Naive B cell (primary cell): ENCODE results near the gene CNGB1. TPM values are rescaled to one million over a fixed set of nuclear protein-coding genes. Genes with fewer than 3 reads are reported as not detected.

ENCODE experiments used
- ATAC-seq, 2 donors: fragments of 150-1000 bp; cut with Tn5 transposase; 2 replicates each; pipeline ENCODE4 v1.10.0; 2021; ENCODE audit warnings: low read depth in 2 of 2, mild to moderate bottlenecking in 2 of 2, moderate library complexity in 2 of 2
- DNase-seq: peaks from one replicate; pipeline ENCODE4 v3.0.0; 2022
- H3K27ac Mint-ChIP-seq, 6 donors: one replicate each; pipeline ENCODE4 v1.8.0; 2020 to 2022; ENCODE audit warnings: mild to moderate bottlenecking in 6 of 6, mixed read lengths in 6 of 6, moderate library complexity in 5 of 6, inconsistent platforms in 2 of 6
- H3K27me3 Mint-ChIP-seq, 3 donors: one replicate each; pipeline ENCODE4 v1.8.0; 2021 to 2022; ENCODE audit warnings: mixed read lengths in 3 of 3, mild to moderate bottlenecking in 1 of 3
- H3K36me3 Mint-ChIP-seq, 2 donors: one replicate each; pipeline ENCODE4 v1.8.0; 2020 to 2022; ENCODE audit warnings: mixed read lengths in 2 of 2, inconsistent platforms in 1 of 2, mild to moderate bottlenecking in 1 of 2
- H3K4me1 Mint-ChIP-seq, 3 donors: one replicate each; pipeline ENCODE4 v1.8.0; 2020 to 2022; ENCODE audit warnings: mixed read lengths in 3 of 3, inconsistent platforms in 1 of 3, mild to moderate bottlenecking in 1 of 3, moderate library complexity in 1 of 3
- H3K4me3 Mint-ChIP-seq, 8 donors: one replicate each; pipeline ENCODE4 v1.8.0; 2020 to 2022; ENCODE audit warnings: mild to moderate bottlenecking in 8 of 8, mixed read lengths in 8 of 8, moderate library complexity in 8 of 8, inconsistent platforms in 2 of 8
- H3K9me3 Mint-ChIP-seq, 7 donors: one replicate each; pipeline ENCODE4 v1.8.0; 2020 to 2022; ENCODE audit warnings: mixed read lengths in 7 of 7, mild to moderate bottlenecking in 5 of 7, inconsistent platforms in 2 of 7, moderate library complexity in 1 of 7
- polyA plus RNA-seq, 6 donors: library from polyadenylated mRNA; unstranded; fragments of 300-500 nt; fragmentation: Illumina TruSeq; gene quantifications; one replicate each; pipeline ENCODE4 v1.2.3, GENCODE V29; 2021; ENCODE audit warnings: low read depth in 6 of 6

The CNGB1 gene
- polyA plus RNA-seq, 6 donors from 2014 or later = not detected

DNA sequence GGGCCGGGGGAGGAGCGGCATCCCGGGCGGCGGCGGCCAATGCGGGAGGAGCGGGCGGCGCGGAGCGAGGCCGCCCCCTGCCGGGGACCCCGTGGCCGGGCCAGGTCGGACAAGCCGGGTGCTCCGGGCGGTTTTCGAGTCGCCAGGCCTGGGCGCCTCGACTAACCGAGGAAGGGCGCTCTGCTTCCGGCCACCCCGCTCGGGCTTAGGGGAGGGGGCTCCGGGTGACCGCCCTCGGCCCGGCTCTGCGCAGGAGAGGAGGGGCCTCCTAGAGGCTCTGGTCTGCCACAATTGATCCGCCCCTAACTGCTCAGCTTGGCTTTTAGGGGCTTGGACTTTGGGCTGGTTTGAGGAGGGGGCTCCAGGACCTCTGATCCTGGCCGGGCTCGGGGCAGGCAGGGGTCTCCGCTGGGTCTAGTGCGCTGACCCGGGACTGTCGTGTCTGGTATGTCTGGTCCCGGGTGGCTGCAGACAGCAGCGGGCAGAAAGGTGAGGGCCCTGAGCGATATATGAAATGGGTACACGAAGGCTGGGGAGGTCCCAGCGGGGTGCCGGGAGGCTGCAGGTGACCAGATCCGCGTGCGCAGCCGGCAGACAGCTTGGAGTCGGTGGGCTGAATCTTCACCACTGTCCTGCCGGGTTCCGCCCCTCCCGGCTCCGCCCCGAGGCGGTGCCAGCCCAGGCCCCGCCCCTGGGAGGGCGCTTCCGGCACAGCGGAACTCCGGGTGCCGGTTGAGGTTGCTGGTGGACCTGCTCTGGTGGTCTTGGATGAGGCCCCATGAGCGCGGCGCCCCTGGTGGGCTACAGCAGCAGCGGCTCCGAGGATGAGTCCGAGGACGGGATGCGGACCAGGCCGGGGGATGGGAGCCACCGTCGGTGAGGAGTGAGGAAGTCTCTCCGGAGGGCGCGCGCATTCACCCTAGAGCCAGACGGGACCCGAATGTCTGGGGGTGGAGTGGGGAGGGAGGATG is 30.1 kb upstream of the CNGB1 start, which contains the start of gene USB1:
TSS of gene USB1 (plus strand) at position 702 of the 971 bp plus-strand sequence. CDS start at position 779, 77 bp downstream.
- Mint-ChIP-seq H3K9me3 (no peaks in the 10 kb centered on the region), H3K4me1 (peaks cover 29 to 55% (median 35%) of the 10 kb centered on the region in 3 donors), H3K27me3 (no peaks in the 10 kb centered on the region), H3K27ac (peak within 1 kb of the TSS; percentile 80 to 97 (median 95)), H3K4me3 (peak within 1 kb of the TSS; percentile 90 to 97 (median 94)), H3K36me3 (no peaks in the 10 kb centered on the region)
- DNase-seq (peak; percentile 95), ATAC-seq (peak; percentile 81 to 82)

DNA sequence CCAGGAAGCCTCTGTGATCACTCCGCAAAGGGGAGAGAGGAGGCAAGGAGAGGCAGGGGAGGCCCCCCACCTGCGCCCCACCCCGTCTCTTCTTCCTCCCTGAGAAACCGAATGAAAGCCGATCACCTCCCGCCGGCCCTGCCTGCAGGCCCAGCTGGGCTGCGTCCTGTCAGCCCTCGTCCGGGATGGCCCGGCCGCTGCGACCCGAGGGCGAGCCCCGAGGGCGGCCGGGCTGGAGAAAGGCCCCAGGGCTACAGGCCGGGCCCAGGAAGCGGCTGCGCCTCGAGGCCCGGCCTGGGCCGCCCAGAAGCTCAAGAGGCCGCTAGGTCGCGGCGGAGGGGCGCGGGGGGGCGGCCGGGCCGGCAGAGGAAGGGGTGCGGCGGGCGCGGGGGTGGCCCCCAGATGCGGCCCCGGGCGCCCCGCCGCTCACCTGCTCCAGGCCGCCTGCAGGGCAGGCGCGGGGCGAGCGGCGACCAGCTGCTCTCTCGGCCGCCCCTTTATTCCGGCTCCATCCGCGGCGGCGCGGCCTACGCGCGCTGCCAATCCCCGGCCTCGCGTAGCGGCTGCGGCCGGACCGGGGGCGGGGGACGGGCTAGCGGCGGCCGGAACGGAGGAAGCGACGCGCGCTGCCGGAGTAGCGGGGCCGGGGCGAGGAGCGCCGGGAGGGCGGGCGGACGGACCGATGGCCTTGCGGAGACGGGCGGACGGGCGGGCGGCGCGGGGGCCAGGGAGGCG is 29.2 kb upstream of the CNGB1 start, which contains the start of gene ZNF319:
TSS of gene ZNF319 (minus strand) at position 702 of the 735 bp plus-strand sequence. CDS start 2,407 bp downstream, outside the sequence.
- Mint-ChIP-seq H3K27ac (peak within 1 kb of the TSS; percentile 80 to 97 (median 95)), H3K27me3 (no peaks in the 10 kb centered on the region), H3K4me3 (peak within 1 kb of the TSS; percentile 90 to 97 (median 94)), H3K9me3 (no peaks in the 10 kb centered on the region), H3K36me3 (no peaks in the 10 kb centered on the region), H3K4me1 (peaks cover 29 to 60% (median 33%) of the 10 kb centered on the region in 3 donors)
- ATAC-seq (peak; percentile 26 to 28), DNase-seq (peak; percentile 24)

DNA sequence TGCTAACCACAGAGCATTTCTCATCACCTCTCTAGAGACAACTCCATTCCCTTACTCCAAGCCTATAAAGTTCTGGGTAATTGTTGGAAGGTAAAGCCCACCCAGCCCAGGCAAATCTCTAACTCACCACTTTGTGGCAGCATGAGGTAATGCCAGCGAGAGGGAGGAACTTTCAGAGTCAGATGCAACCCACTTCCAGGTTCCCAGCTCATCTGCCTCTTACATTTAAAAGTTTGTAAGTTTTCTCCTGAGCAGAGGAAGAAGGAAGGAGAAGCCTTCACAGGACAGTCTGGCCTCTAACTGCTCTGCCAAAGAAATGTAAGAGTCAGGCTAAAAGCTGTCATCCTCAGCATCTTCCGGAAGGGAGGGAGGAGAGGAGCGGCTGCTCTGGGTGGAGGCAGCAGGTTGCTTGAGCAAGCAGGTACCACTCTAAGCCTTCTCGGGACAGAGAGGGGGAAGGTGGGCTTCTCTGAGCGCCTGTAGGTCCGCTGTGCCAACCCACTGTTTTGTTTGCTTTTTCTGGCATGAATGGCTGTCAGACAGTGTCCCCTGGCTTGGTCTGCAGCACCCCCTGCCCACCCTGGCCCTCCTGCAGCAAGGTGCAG is 28.5 kb upstream of the CNGB1 start:
- no peaks in the 10 kb centered on the region for H3K9me3 Mint-ChIP-seq
- ATAC-seq (no peak), DNase-seq (peak; percentile 24)
- H3K4me1 Mint-ChIP-seq = peaks cover 27 to 60% (median 32%) of the 10 kb centered on the region in 3 donors
- H3K27me3 Mint-ChIP-seq = no peaks in the 10 kb centered on the region
- H3K27ac Mint-ChIP-seq = peak overlapping the region in 5 of 6 donors; percentile 44 to 67 (median 66)
- no peaks in the 10 kb centered on the region for H3K36me3 Mint-ChIP-seq
- peak overlapping the region; percentile 69 to 93 (median 88) for H3K4me3 Mint-ChIP-seq

DNA sequence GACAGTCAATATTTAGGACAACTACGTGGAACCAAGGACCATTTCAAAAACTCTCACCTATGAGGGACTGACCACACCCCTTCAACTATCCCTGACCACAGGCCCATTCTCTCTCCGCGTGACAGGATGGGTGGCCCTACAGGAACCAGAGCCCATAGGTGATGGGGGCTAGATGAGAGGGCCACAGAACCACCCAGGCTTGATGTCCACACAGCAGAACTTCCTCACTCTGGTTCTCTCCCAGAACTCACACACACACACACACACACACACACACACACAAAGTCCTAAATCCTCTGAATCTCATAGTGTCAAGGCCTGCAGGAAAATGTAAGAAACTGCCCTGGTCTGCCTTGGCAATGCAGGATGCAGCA is 28.1 kb upstream of the CNGB1 start:
- ATAC-seq (no peak), DNase-seq (no peak)
- peak overlapping the region; percentile 69 to 93 (median 88) for H3K4me3 Mint-ChIP-seq
- H3K9me3 Mint-ChIP-seq = no peaks in the 10 kb centered on the region
- H3K36me3 Mint-ChIP-seq = no peaks in the 10 kb centered on the region
- no peaks in the 10 kb centered on the region for H3K27me3 Mint-ChIP-seq
- H3K27ac Mint-ChIP-seq = peak overlapping the region in 5 of 6 donors; percentile 44 to 79 (median 66)
- H3K4me1 Mint-ChIP-seq = peaks cover 26 to 61% (median 36%) of the 10 kb centered on the region in 3 donors

DNA sequence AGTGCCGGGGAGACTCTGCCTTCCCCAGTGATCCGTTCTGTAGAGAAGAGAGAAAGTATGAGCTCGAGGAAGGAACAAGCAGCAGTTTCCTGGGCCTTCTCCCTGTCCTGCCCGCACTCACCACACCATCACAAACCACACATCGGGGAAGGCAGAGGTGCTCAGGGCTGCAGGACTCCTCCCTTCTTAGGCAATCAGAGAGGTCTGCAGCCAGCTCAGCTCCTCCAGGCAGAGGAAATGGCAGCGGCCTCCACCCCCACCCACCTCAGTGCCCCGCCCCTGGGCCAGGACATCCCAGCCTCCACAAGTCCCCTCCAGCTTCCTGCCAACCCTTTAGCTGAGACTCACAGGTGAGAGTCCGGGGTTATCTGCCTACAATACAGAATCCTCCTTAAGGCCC is 27.6 kb upstream of the CNGB1 start:
- ATAC-seq (no peak), DNase-seq (no peak)
- Mint-ChIP-seq H3K4me3 (peak overlapping the region in 5 of 8 donors; percentile 60 to 93 (median 90)), H3K9me3 (no peaks in the 10 kb centered on the region), H3K27ac (peak overlapping the region in 1 of 6 donors; percentile 44), H3K36me3 (no peaks in the 10 kb centered on the region), H3K4me1 (peaks cover 26 to 58% (median 36%) of the 10 kb centered on the region in 3 donors), H3K27me3 (no peaks in the 10 kb centered on the region)

DNA sequence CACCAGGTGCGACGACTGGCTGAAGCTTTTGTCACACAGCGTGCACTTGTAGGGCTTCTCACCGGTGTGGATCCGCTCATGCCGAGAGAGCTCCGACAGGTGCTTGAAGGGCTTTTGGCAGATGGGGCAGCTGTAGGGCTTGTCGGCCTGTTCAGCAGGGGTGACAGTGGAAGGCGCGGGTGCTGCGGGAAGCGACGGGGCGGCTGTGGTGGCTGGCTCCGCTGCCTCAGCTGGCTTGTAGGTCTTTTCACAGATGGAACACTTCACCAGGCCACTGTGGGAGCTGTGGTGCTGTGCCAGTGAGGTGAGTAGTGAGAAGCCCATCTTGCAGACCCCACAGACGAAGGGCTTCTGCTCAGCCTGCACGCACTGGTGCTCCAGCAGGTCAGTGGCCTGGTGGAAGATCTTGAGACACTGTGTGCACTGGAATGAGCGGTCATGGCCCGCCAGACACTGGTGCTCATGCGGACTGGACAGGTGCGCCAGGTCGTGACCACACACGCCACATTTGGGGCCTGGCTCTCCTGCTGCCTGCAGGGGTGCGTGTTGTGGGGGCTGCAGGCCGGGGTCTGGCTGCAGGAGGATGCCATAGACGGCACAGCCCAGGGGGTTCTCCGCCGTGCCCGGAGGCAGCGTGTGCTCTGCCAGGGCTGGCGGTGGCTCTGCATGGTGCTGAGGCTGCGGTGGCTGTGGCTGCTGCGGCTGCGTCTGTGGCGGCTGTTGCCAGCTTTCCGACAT is 26.8 kb upstream of the CNGB1 start:
- DNase-seq (no peak), ATAC-seq (no peak)
- Mint-ChIP-seq H3K9me3 (no peaks in the 10 kb centered on the region), H3K4me1 (peaks cover 26 to 52% (median 36%) of the 10 kb centered on the region in 3 donors), H3K27me3 (no peaks in the 10 kb centered on the region), H3K36me3 (no peaks in the 10 kb centered on the region), H3K4me3 (peak overlapping the region in 3 of 8 donors; percentile 5 to 68 (median 63)), H3K27ac (no peak overlapping the region)

DNA sequence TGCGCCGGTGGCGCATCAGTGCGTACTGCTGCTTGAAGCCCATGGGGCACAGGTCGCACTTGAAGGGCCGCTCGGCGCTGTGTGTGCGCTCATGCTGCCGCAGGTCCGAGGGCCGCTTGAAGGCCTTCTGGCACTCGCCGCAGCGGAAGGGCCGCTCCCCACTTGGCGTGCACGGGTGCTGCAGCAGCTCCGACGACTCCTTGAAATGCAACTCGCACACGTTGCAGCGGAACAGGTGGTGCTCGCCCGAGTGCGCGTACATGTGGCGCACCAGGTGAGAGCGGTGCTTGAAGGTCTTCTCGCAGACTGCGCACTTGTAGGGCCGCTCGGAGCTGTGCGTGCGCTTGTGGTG is 26.2 kb upstream of the CNGB1 start:
- H3K27ac Mint-ChIP-seq = no peak overlapping the region
- no peaks in the 10 kb centered on the region for H3K9me3 Mint-ChIP-seq
- H3K4me1 Mint-ChIP-seq = peaks cover 30 to 47% (median 32%) of the 10 kb centered on the region in 3 donors
- no peaks in the 10 kb centered on the region for H3K36me3 Mint-ChIP-seq
- H3K4me3 Mint-ChIP-seq = peak overlapping the region in 2 of 8 donors; percentile 54 to 56
- no peak for DNase-seq
- ATAC-seq = no peak
- no peaks in the 10 kb centered on the region for H3K27me3 Mint-ChIP-seq

DNA sequence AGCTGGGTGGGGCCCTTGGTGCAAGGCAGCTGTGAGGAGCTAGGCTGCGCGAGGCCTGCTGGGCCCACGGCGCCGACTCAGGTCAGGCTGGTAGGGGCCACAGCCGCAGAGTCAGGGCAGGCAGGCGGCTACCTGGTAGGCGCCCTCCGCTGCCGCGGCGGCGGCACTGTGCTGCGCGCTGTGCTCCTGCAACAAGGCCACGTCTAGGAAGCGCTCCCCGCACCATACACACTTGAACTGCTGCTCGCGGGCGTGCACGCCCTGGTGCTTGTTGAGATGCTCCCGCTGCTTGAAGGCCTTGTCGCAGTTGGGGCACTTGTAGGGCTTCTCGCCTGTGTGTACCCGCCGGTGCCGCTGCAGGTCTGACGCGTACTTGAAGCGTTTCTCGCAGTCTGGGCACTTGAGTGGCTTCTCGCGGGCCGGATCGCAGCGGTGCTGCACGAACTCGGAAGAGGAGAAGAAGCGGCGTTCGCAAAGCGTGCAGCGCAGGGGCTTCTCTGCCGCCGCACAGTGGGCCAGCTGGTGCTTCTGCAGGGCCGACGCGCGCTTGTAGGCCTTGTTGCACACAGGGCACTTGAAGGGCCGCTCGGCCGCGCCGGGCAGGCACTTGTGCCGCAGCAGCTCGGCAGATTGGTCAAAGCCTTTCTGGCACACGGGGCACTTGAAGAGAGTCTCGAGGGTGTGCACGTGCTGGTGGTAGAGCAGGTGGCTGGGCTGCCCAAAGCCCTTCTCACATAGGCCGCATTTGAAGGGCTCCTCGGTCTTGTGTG is 25.7 kb upstream of the CNGB1 start:
- Mint-ChIP-seq H3K27ac (no peak overlapping the region), H3K4me3 (peak overlapping the region in 2 of 8 donors; percentile 24 to 30), H3K4me1 (peaks cover 25 to 41% (median 27%) of the 10 kb centered on the region in 3 donors), H3K27me3 (no peaks in the 10 kb centered on the region), H3K36me3 (no peaks in the 10 kb centered on the region), H3K9me3 (no peaks in the 10 kb centered on the region)
- no peak for DNase-seq
- no peak for ATAC-seq

DNA sequence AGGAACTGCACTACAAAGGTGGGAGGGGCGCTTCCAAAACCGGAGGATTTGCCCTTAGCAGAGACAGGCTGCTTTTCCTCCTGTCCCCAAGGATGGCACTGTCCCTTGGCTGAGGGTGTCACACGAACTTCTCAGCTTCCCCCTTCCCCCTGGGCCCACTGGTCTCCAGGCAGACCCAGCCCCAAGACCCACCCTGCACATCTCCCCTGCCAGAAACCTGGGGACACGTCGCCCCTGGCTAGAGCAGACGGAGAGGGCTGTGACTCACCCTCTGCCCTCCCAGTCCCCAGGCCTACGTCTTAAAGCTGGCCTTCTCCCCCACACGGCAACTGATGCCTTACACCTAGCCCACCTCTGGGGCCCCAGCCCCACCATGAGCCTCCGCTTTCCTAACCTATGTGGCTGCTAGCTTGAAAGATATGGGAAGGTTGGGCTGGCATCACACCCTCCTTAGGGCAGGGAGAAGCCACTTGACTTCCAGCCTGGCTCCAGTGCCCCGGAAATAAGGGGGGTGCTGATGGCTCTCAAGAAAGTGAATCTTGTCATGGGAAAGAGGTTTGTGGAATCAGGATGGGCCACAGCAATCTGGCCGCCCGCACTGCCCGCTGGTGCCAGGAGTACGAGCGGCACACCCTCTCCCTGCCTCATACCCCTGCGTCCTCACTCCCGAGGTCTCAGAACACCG is 24.9 kb upstream of the CNGB1 start:
- Mint-ChIP-seq H3K4me3 (no peak overlapping the region), H3K27me3 (no peaks in the 10 kb centered on the region), H3K9me3 (no peaks in the 10 kb centered on the region), H3K27ac (no peak overlapping the region), H3K36me3 (no peaks in the 10 kb centered on the region), H3K4me1 (peaks cover 18 to 34% (median 24%) of the 10 kb centered on the region in 3 donors)
- ATAC-seq = no peak
- no peak for DNase-seq

DNA sequence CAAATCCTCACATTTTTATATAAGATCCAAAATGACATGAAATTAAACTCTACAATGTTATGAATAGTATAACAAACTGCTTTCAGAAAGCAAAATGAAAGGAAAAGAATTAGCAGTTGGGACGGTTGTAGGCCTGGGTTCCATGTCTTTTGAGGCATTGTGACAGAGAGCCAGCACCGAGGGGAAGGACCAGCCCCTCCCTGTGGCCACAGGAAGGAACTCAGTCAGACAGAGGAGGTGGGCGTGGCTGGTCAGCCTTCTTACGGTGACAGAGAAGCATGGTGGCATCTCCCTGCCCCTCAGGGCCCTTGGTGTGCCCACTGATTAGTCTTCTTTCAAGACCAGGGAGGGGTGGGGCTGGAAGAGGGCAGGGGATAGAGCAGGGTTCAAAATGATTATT is 23.9 kb upstream of the CNGB1 start:
- H3K4me3 Mint-ChIP-seq = peak overlapping the region in 3 of 8 donors; percentile 11 to 53 (median 44)

DNA sequence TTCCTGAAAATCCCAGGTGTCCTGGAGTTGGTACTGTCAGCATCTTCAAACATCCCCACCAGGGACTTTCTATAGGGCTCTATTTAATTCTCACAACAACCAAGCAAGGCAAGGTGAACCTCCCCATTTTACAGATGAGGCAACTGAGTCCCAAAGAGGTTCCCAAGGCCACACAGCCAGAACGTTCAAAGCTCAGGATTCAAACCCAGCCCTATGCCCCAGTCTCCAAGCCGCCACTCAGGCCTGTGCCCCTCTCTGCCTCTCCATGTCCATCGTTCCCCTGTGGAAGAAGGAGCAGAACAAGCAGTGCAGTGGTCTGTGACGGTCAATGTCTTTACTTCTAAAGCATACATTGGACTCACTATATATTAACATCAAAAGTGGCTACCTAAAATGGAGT is 23.4 kb upstream of the CNGB1 start:
- DNase-seq (no peak), ATAC-seq (no peak)
- Mint-ChIP-seq H3K27ac (peak overlapping the region in 1 of 6 donors; percentile 67), H3K4me1 (peaks cover 18 to 33% (median 20%) of the 10 kb centered on the region in 3 donors), H3K9me3 (no peaks in the 10 kb centered on the region), H3K36me3 (no peaks in the 10 kb centered on the region), H3K4me3 (peak overlapping the region in 2 of 8 donors; percentile 11 to 15), H3K27me3 (no peaks in the 10 kb centered on the region)

More for the DNA sequence above, 23.9 kb upstream of the CNGB1 start:
- no peaks in the 10 kb centered on the region for H3K9me3 Mint-ChIP-seq
- H3K27me3 Mint-ChIP-seq = no peaks in the 10 kb centered on the region
- ATAC-seq (peak; percentile 64), DNase-seq (no peak)
- peak overlapping the region in 1 of 6 donors; percentile 67 for H3K27ac Mint-ChIP-seq
- peaks cover 18 to 33% (median 24%) of the 10 kb centered on the region in 3 donors for H3K4me1 Mint-ChIP-seq
- no peaks in the 10 kb centered on the region for H3K36me3 Mint-ChIP-seq
